ENCODE data around the gene MAP4K3.

The MAP4K3 gene

DNA sequence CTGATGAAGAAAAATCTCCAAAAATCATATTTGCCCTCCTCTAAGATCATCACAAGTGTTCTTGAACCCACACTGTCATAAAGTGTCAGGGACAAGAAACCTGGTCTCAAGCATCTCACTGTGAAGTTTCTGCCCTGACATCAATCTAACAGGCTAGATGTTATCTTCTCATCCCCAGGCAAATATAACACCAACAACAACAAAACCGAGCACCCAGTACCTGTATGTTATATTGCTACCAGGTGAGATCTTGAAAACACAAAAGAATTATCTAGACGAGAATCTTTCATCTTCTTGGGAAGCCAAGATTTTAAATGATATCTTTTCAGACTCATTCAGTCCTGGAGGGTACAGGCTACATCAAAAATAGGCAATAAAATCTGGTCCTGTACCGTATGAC is 8.8 kb upstream of the MAP4K3 start:
- no peak for DNase-seq (ENCODE audit: low spot score)

DNA sequence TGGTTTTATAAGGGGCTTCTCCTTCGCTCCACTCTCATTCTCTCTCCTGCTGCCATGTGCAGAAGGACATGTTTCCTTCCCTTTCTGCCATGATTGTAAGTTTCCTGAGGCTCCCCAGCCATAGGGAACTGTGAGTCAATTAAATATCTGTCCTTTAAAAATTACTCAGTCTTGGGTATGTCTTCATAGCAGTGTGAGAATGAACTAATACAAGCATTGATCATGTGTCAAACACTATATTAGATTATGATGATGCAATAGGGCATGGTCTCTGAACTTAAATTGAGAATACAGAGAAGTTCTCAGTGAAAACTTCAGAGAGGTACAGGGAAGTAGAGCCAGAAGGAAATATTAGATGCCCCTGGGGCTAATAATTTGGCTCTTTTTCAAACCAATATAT is 5.9 kb upstream of the MAP4K3 start:
- no peak for DNase-seq (ENCODE audit: low spot score)

- DNase-seq (ENCODE audit: low spot score), result peak; percentile 47
Observed at GRCh38 chr2:39437522-39438296, 624 bp upstream of the MAP4K3 start.

- no peak for DNase-seq (ENCODE audit: low spot score)
Observed at GRCh38 chr2:39435741-39436591, 1.1 kb downstream of the MAP4K3 start.

DNA sequence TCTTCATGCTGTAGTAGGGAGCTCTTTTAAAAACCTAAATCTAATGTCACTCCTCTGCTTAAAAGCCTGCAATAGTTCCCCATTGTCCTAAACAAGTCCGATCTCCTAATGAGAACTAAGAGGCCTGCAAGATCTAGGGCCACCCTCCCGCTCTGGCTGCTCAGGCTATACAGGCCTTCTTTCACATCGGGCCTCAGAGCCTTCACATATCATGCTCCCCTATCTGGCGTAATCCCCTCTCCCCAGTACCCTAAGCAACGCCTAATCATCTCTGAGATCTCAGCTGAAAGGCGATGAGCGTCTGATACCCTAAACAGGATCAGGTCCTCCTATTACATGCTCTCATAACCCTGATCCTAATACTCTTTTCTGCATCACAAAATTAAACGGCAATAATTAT is 1.9 kb downstream of the MAP4K3 start:
- no peak for DNase-seq (ENCODE audit: low spot score)

DNA sequence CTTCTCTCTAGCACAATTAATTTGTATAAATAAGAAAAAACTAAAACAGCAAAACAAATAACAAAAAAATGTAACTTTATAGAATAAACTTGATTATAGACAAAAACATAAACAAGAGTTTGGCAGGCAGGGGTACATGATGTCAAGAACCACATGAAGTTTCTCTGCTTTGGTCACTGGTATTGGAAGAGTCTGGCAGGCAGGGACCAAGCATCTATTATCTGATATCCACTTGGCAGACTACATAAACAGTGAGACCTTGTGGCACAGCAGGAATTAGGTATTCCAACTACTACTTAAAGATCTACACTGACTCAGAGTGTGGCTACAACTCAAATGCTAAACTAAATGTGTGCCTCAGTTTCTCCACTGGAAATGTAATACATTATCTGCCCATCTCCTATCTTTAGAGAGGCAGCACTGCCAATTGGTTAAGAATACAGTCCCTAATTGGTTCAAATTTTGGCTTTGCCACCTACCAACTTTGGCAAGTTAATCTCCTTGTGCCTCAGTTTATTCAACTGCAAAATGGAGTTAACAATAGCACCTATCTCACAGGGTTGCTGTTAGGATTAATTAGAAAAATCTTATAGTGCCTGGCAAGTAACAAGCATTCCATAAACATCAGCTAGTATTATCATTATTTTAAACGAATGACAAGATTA is 2.7 kb downstream of the MAP4K3 start:
- DNase-seq (ENCODE audit: low spot score), result no peak

GRCh38 chr2:39433586-39434195 is 3.4 kb downstream of the MAP4K3 start:
- DNase-seq (ENCODE audit: low spot score), result no peak

GRCh38 chr2:39432701-39433100 is 4.4 kb downstream of the MAP4K3 start:
- DNase-seq (ENCODE audit: low spot score), result no peak

- no peak for DNase-seq (ENCODE audit: low spot score)
Observed at GRCh38 chr2:39431592-39432316, 5.3 kb downstream of the MAP4K3 start.

DNA sequence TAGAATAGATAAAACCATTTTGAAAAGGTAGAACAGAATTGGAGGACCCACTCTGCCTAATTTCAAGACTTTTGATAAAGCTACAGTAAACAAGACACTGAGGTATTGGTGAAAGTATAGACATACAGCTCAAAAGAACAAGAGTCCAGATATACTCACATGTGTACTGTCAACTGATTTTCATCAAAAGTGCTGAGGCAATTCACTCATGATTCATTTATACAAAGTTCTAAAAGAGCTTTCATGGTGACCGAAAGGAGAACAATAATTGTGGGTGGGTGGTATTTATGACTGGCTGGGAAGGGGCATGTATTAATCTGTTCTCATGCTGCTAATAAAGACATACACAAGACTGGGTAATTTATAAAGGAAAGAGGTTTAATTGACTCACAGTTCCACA is 7.3 kb downstream of the MAP4K3 start:
- no peak for DNase-seq (ENCODE audit: low spot score)

DNA sequence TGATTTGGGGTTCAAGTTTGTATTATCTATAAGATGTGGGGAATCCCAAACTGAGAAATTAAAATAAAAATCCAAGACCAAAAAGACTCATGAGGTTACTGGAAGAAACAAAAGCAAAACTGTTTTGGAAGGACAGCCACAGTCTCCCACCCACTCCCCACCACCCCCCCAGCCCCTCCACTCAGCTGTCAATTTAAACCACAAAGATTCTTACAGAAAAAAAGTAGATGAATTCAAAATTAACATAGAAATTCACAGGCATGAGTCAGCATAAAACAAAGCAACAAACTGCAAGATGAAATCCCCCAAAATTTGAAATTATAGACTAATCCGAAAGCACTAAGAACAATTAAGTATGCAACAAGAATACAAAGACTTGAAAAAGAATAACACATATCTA is 12.1 kb downstream of the MAP4K3 start:
- DNase-seq (ENCODE audit: low spot score), result no peak

DNA sequence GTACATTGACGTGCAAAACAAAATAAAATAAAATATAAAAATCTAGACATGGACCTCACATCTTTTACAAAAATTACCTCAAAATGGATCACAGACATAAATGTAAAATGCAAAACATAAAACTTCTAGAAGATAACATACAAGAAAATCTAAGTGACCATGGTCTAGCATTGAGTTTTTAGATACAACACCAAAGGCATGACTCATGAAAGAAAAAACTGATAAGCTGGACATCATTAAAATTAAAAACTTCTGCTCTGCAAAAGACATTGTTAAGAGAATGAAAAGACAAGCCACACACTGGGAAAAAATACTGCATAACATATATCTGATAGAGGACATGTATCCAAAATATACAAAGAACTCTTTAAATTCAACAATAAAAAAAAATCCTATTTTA is 14.4 kb downstream of the MAP4K3 start:
- DNase-seq (ENCODE audit: low spot score), result no peak

- no peak for DNase-seq (ENCODE audit: low spot score)
Observed at GRCh38 chr2:39421354-39421753, 15.7 kb downstream of the MAP4K3 start.

GRCh38 chr2:39419282-39420223 is 17.5 kb downstream of the MAP4K3 start:
- no peak for DNase-seq (ENCODE audit: low spot score)

DNA sequence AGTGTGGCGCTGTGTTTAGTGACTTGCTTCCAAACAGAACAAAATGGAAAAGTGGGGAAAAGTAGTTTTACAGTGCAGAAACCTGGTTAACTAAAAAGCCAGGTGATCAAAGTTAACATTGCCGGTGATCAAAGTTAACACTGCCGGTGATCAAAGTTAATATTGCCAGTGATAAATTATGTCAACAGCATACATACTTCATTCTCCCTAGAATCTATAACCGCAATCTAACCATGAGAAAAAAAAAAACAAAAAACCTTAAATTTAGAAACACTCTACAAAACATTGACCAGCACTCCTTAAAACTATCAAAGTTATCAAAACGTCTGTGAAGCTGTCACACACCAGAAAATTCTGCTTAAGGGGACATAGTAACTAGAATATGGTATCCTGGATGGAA is 18.6 kb downstream of the MAP4K3 start:
- DNase-seq (ENCODE audit: low spot score), result no peak

DNA sequence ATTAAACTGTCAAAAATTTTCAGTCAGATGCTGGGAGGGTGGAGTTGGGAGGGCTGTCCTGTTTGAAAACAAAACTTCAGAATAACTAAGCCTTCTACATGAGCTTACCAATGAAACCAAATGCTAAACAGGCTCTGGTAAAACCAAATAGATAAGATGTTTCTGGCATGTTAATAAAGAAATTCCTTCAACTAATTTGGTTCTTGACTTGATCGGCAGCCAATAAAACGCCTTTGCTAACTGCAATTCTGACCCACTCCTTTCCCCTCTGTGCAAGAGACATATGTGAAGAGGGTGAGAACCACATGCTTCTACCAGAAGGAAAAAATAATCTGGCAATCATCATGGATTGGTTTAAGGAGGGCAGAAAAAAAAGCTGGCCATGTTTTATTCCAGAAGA is 20.9 kb downstream of the MAP4K3 start:
- no peak for DNase-seq (ENCODE audit: low spot score)

DNA sequence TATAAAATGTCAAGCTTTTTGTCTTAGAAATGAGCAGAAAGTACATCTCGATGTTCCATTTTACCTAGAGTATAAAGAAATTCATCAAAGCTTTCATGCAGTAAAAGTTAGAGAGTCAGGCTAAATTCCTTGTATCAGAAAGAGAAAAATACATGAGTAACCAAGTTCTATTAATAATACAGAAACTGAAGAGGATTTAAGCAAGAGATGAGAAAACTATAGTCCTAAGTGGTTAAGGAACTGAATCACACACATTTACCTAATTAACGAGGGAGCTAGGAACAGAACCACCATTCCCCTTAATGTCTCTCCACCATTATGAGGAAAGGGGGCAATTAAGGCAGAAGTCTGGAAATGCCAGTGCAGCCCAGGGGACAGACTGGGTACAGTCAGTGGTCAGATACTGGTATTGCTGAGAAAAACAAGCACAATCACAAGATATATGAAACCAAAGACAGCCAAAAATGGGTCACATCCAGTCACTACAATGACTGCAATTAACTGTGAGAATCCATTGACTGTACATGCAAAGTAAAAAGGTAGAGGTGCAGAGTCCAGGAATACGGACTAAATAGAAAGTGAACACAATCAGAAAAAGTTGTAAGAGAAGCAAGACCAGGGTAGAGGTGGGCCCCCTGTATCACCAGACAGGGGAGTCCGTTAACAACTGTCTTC is 23.9 kb downstream of the MAP4K3 start:
- no peak for DNase-seq (ENCODE audit: low spot score)

DNA sequence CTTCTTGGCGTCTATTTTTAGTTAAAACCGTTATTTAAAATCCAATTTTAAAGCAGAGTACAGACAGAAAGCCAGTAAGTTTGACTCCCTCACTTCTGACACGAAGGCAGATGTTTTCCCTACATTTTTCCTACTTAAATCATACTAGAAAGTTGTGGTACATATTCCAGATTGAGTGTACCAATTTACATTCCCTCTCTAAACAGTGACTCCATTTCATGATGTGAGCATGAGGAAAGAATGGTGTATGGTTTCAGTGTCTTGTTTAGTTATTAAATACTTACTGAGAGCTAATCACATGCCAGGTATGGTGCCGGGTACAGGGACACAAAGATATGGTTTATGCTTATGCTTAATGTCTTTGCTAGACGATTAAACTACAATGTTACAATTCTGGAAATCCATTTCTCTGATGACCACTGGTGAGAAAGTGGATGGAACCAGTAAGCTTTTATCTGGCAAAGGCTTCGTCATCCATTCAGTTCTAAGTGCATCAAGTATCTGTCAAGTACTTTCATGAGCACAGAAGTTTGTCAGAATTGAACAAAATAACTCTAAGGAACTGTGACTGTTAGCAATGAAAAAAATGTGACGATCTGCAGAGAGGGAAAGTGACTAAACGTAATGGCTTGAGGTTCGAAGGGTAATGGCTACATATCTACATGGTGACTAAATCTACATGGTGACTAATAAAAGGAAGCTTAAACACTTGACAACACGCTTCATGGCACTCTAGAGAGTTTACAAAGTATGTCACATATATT is 25.7 kb downstream of the MAP4K3 start:
- no peak for DNase-seq (ENCODE audit: low spot score)

DNA sequence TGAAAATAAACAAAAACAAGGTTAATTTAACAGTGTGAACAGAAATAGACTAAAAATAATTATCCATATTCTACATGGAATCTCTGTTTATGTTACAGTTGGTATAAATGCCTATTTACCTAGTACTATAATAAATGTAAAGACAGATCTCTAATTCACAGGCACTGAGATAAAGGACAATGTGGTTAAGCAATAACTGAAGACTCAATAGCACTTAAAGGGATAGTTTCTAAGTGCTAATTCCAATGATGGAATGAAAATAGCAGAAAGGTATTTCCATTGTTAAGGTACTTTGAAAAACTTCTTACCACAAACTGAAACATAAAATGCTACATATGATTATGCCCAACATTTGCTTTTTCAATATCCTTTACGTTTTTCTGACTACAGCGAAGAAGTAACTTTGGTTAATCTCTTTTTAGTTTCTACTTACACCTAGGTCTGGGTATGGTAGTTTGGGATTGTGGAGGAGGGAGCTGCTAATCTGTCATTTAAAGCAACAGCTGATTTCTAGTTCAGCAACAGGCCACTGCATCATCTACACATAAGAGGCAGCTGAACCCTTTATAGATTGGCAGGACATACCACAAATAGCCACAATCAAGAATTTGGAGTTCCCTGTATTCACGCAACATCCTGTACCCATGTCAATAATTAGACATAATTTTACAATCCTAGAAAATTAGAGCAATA is 27.2 kb downstream of the MAP4K3 start:
- DNase-seq (ENCODE audit: low spot score), result no peak

Measured in CD4-positive, alpha-beta T cell treated with Interleukin-15 for 4 hours (primary cell).